A673 (cell line): Measurements from ENCODE around the gene JAG2.

Experiments used
- CTCF ChIP-seq: fragments of 300-800, 200-600 bp; sonication (generic); conservative IDR thresholded peaks from 2 replicates; pipeline ENCODE4 v1.5.1; 2017; ENCODE audit warnings: low read depth, mild to moderate bottlenecking, antibody characterized with exemption, low read length, moderate library complexity, mixed read lengths
- EZH2 ChIP-seq: fragments of 200-600 bp; sonication (generic); IDR thresholded peaks from 2 replicates; pipeline ENCODE4 v1.6.1; 2017; ENCODE audit warnings: borderline replicate concordance, low read depth, mild to moderate bottlenecking, mixed read lengths, antibody characterized with exemption, low read length; ENCODE audit not compliant: poor library complexity, severe bottlenecking

- TF ChIP-seq EZH2: no peak
- no peak for TF ChIP-seq CTCF
Observed at GRCh38 chr14:105098316-105098715, 70.3 kb downstream of the JAG2 start.
